Smooth muscle cell (in vitro differentiated cells): ENCODE data around the gene SESN2. TPM values are rescaled to one million over a fixed set of nuclear protein-coding genes. Genes with fewer than 3 reads are reported as not detected.

Experiments used
- DNase-seq: peaks from one replicate; lab custom pipeline; 2025; ENCODE audit not compliant: unreplicated experiment; lab: John Stamatoyannopoulos, UW
- H2AFZ ChIP-seq: fragments of 200-600 bp; sonication (generic); 2 replicates; pipeline ENCODE4 v1.6.0; 2016; ENCODE audit warnings: antibody characterized with exemption, low read depth, mild to moderate bottlenecking
- H3F3A ChIP-seq: fragments of 200-600 bp; sonication (generic); 2 replicates; pipeline ENCODE4 v1.6.0; 2017; ENCODE audit warnings: antibody characterized with exemption, low read depth
- H3K27ac ChIP-seq: fragments of 200-600 bp; sonication (generic); 2 replicates; pipeline ENCODE4 v1.5.1; 2016; ENCODE audit warnings: low read depth, mild to moderate bottlenecking
- H3K27me3 ChIP-seq: fragments of 200-600 bp; sonication (generic); 2 replicates; pipeline ENCODE4 v1.6.1; 2016; ENCODE audit warnings: low read depth, mild to moderate bottlenecking
- H3K36me3 ChIP-seq: fragments of 200-600 bp; sonication (generic); 2 replicates; pipeline ENCODE4 v1.5.1; 2016; ENCODE audit warnings: low read depth
- H3K4me1 ChIP-seq: fragments of 200-600 bp; sonication (generic); 2 replicates; pipeline ENCODE4 v1.5.1; 2016; ENCODE audit warnings: low read depth
- H3K4me2 ChIP-seq: fragments of 200-600 bp; sonication (generic); 2 replicates; pipeline ENCODE4 v1.6.0; 2016; ENCODE audit warnings: mild to moderate bottlenecking
- H3K4me3 ChIP-seq: fragments of 200-600 bp; sonication (generic); 2 replicates; pipeline ENCODE4 v1.5.1; 2016; ENCODE audit warnings: mild to moderate bottlenecking
- H3K79me2 ChIP-seq: fragments of 200-600 bp; sonication (generic); 2 replicates; pipeline ENCODE4 v1.6.0; 2016; ENCODE audit warnings: low read depth, mild to moderate bottlenecking
- H3K9ac ChIP-seq: fragments of 200-600 bp; sonication (generic); 2 replicates; pipeline ENCODE4 v1.6.0; 2016; ENCODE audit warnings: low read depth
- H3K9me3 ChIP-seq: fragments of 200-600 bp; sonication (generic); replicated peaks from 2 replicates; pipeline ENCODE4 v1.5.1; 2016; ENCODE audit warnings: low read depth
- H4K20me1 ChIP-seq: fragments of 200-600 bp; sonication (generic); 2 replicates; pipeline ENCODE4 v1.6.0; 2016; ENCODE audit warnings: low read depth
- CTCF ChIP-seq: fragments of 200-600 bp; sonication (generic); IDR thresholded peaks from 2 replicates; pipeline ENCODE4 v1.5.1; 2017; ENCODE audit warnings: borderline replicate concordance, mild to moderate bottlenecking, antibody characterized with exemption; ENCODE audit not compliant: insufficient read depth, poor library complexity, severe bottlenecking
- WGBS: methylation state at CpG from one replicate; pipeline ENCODE4 v1.1.7; 2016; ENCODE audit warnings: low lambda C conversion rate; 5-methylcytosine and 5-hydroxymethylcytosine counted together
- polyA plus RNA-seq: library from polyadenylated mRNA; unstranded; fragments of >200 nt; fragmentation: Nextera tagmentation; extraction: Ambion mirVana; gene quantifications from 2 replicates; pipeline ENCODE4 v1.2.1, GENCODE V29; 2016
- total RNA-seq: library from RNA; depleted of rRNA; stranded (reverse); fragments of >200 nt; gene quantifications from 2 replicates; pipeline ENCODE4 v1.2.3, GENCODE V29; 2014

SESN2 gene
- total and polyA plus RNA-seq, 2 experiments from 2014 or later: 30.8 to 42.8 TPM

- H3K4me3 ChIP-seq: no peak overlapping the region
- H2AFZ ChIP-seq: no peak overlapping the region
- H4K20me1 ChIP-seq: no peaks in the 10 kb centered on the region
- no peaks in the 10 kb centered on the region for H3K79me2 ChIP-seq
- no peaks in the 10 kb centered on the region for H3K27me3 ChIP-seq
- H3K9me3 ChIP-seq: no peaks in the 10 kb centered on the region
- TF ChIP-seq CTCF: no peak
- peaks cover 6% of the 10 kb centered on the region for H3K4me1 ChIP-seq
- DNase-seq: no peak
- no peak overlapping the region for H3K9ac ChIP-seq
- H3K4me2 ChIP-seq: no peak overlapping the region
- no peak overlapping the region for H3K27ac ChIP-seq
- no peaks in the 10 kb centered on the region for H3K36me3 ChIP-seq
- no peaks in the 10 kb centered on the region for H3F3A ChIP-seq
- WGBS: 76% methylated on average over 7 of the region's 7 CpGs
These were observed 42.3 kb downstream of the SESN2 start for GRCh38 chr1:28301368-28302174.

GRCh38 chr1:28302247-28302646 is 42.9 kb downstream of the SESN2 start:
- Histone ChIP-seq H3F3A (no peaks in the 10 kb centered on the region), H3K4me2 (no peak overlapping the region), H3K4me1 (no peaks in the 10 kb centered on the region), H4K20me1 (no peaks in the 10 kb centered on the region), H3K36me3 (no peaks in the 10 kb centered on the region), H3K9ac (no peak overlapping the region), H3K79me2 (no peaks in the 10 kb centered on the region), H3K4me3 (no peak overlapping the region), H3K9me3 (no peaks in the 10 kb centered on the region), H2AFZ (no peak overlapping the region), H3K27ac (no peak overlapping the region), H3K27me3 (no peaks in the 10 kb centered on the region)
- TF ChIP-seq CTCF: no peak
- no peak for DNase-seq
- 89% methylated on average over 5 of the region's 5 CpGs for WGBS

GRCh38 chr1:28306301-28306949 is 47.1 kb downstream of the SESN2 start:
- no peaks in the 10 kb centered on the region for H4K20me1 ChIP-seq
- DNase-seq: no peak
- no peak overlapping the region for H3K4me2 ChIP-seq
- no peaks in the 10 kb centered on the region for H3K27me3 ChIP-seq
- H3K9me3 ChIP-seq: no peaks in the 10 kb centered on the region
- H3K4me3 ChIP-seq: no peak overlapping the region
- H3K79me2 ChIP-seq: no peaks in the 10 kb centered on the region
- peak overlapping the region; percentile 46 for H2AFZ ChIP-seq
- no peaks in the 10 kb centered on the region for H3K36me3 ChIP-seq
- no peaks in the 10 kb centered on the region for H3K4me1 ChIP-seq
- no peak overlapping the region for H3K9ac ChIP-seq
- TF ChIP-seq CTCF: no peak
- no peak overlapping the region for H3K27ac ChIP-seq
- 87% methylated on average over 2 of the region's 2 CpGs for WGBS
- H3F3A ChIP-seq: no peaks in the 10 kb centered on the region
